Measurements from ENCODE around the gene OSBPL3.
"Not testable (repeated sequence)": the region's sequence is repeated elsewhere in the genome, so short reads cannot be mapped to it uniquely, and the experiment has no call there.

Gene OSBPL3

GRCh38 chr7:24801883-24802282 is 178.1 kb downstream of the OSBPL3 start:
- no peak for DNase-seq (ENCODE audit: low read depth in 1 of 2, low spot score in 1 of 2)

GRCh38 chr7:24800667-24801066 is 179.3 kb downstream of the OSBPL3 start:
- DNase-seq (ENCODE audit: low read depth in 1 of 2, low spot score in 1 of 2), result no peak

- no peak for DNase-seq (ENCODE audit: low read depth in 1 of 2, low spot score in 1 of 2)
Observed at GRCh38 chr7:24800073-24800472, 179.9 kb downstream of the OSBPL3 start.

- DNase-seq (ENCODE audit: low read depth in 1 of 2, low spot score in 1 of 2), result no peak
Observed at GRCh38 chr7:24799506-24799905, 180.5 kb downstream of the OSBPL3 start.

GRCh38 chr7:24798261-24798660 is 181.7 kb downstream of the OSBPL3 start:
- DNase-seq (ENCODE audit: low read depth in 1 of 2, low spot score in 1 of 2), result no peak

GRCh38 chr7:24797270-24797669 is 182.7 kb downstream of the OSBPL3 start:
- no peak for DNase-seq (ENCODE audit: low read depth in 1 of 2, low spot score in 1 of 2)

- DNase-seq (ENCODE audit: low read depth in 1 of 2, low spot score in 1 of 2), result no peak
Observed at GRCh38 chr7:24795407-24795767, 184.6 kb downstream of the OSBPL3 start.

- DNase-seq (ENCODE audit: low read depth in 1 of 2, low spot score in 1 of 2), result not testable (repeated sequence)
Observed at GRCh38 chr7:24794751-24795406, 185.1 kb downstream of the OSBPL3 start.

- no peak for DNase-seq (ENCODE audit: low read depth in 1 of 2, low spot score in 1 of 2)
Observed at GRCh38 chr7:24793982-24794648, 185.9 kb downstream of the OSBPL3 start.

GRCh38 chr7:24788961-24789576 is 190.9 kb downstream of the OSBPL3 start:
- DNase-seq (ENCODE audit: low read depth in 1 of 2, low spot score in 1 of 2), result no peak

GRCh38 chr7:24788075-24788474 is 191.9 kb downstream of the OSBPL3 start:
- no peak for DNase-seq (ENCODE audit: low read depth in 1 of 2, low spot score in 1 of 2)

- DNase-seq (ENCODE audit: low read depth in 1 of 2, low spot score in 1 of 2), result no peak
Observed at GRCh38 chr7:24786941-24787340, 193.0 kb downstream of the OSBPL3 start.

- no peak for DNase-seq (ENCODE audit: low read depth in 1 of 2, low spot score in 1 of 2)
Observed at GRCh38 chr7:24786306-24786705, 193.7 kb downstream of the OSBPL3 start.

GRCh38 chr7:24784277-24784676 is 195.7 kb downstream of the OSBPL3 start:
- no peak for DNase-seq (ENCODE audit: low read depth in 1 of 2, low spot score in 1 of 2)

GRCh38 chr7:24783698-24784097 is 196.3 kb downstream of the OSBPL3 start:
- DNase-seq (ENCODE audit: low read depth in 1 of 2, low spot score in 1 of 2), result no peak

GRCh38 chr7:24781106-24781505 is 198.9 kb downstream of the OSBPL3 start:
- DNase-seq (ENCODE audit: low read depth in 1 of 2, low spot score in 1 of 2), result no peak

- DNase-seq (ENCODE audit: low read depth in 1 of 2, low spot score in 1 of 2), result no peak
Observed at GRCh38 chr7:24779283-24779655, 200.7 kb downstream of the OSBPL3 start.

- no peak for DNase-seq (ENCODE audit: low read depth in 1 of 2, low spot score in 1 of 2)
Observed at GRCh38 chr7:24778543-24779282, 201.3 kb downstream of the OSBPL3 start.

- no peak for DNase-seq (ENCODE audit: low read depth in 1 of 2, low spot score in 1 of 2)
Observed at GRCh38 chr7:24777806-24778205, 202.2 kb downstream of the OSBPL3 start.

GRCh38 chr7:24773646-24774045 is 206.3 kb downstream of the OSBPL3 start:
- no peak for DNase-seq (ENCODE audit: low read depth in 1 of 2, low spot score in 1 of 2)

GRCh38 chr7:24769851-24770250 is 210.1 kb downstream of the OSBPL3 start:
- no peak for DNase-seq (ENCODE audit: low read depth in 1 of 2, low spot score in 1 of 2)

All from stimulated activated CD4-positive, alpha-beta T cell treated with anti-CD3 and anti-CD28 coated beads, Interleukin-15, amount 100 ng/mL, for 1 hour (primary cell).